Chondrocyte (in vitro differentiated cells): ENCODE measurements around the gene ZNF319. TPM values are rescaled to one million over a fixed set of nuclear protein-coding genes. Genes with fewer than 3 reads are reported as not detected.

Experiments
- DNase-seq: peaks from one replicate; pipeline ENCODE4 v3.0.0; 2021; ENCODE audit warnings: mixed read lengths, low spot score
- H3K27ac Mint-ChIP-seq: one replicate; pipeline ENCODE4 v1.8.0; 2021; ENCODE audit warnings: mild to moderate bottlenecking, moderate library complexity, mixed read lengths; ENCODE audit not compliant: unreplicated experiment
- H3K27me3 Mint-ChIP-seq: 2 replicates; pipeline ENCODE4 v1.8.0; 2021; ENCODE audit warnings: low read depth, mixed read lengths
- H3K36me3 Mint-ChIP-seq: 2 replicates; pipeline ENCODE4 v1.8.0; 2021; ENCODE audit warnings: low read depth, mixed read lengths
- H3K4me1 Mint-ChIP-seq: 2 replicates; pipeline ENCODE4 v1.8.0; 2021; ENCODE audit warnings: low read depth, mild to moderate bottlenecking, mixed read lengths
- H3K4me3 Mint-ChIP-seq: one replicate; pipeline ENCODE4 v1.8.0; 2021; ENCODE audit warnings: mild to moderate bottlenecking, moderate library complexity, mixed read lengths; ENCODE audit not compliant: unreplicated experiment
- H3K9me3 Mint-ChIP-seq: 2 replicates; pipeline ENCODE4 v1.8.0; 2021; ENCODE audit warnings: low read depth, mixed read lengths
- CTCF ChIP-seq: fragments of 200-600 bp; sonication (generic); IDR thresholded peaks from 2 replicates; pipeline ENCODE4 v1.5.0; 2021; ENCODE audit warnings: antibody characterized with exemption, mild to moderate bottlenecking, moderate library complexity
- total RNA-seq: library from RNA; stranded (reverse); gene quantifications from 3 replicates; pipeline ENCODE4 v1.2.1, GENCODE V29; 2021

Gene ZNF319
- total RNA-seq, 1 donor from 2014 or later, result 12.0 TPM

GRCh38 chr16:57987441-57988177, 12.9 kb downstream of the ZNF319 start:
- peaks cover 16% of the 10 kb centered on the region for H3K4me1 Mint-ChIP-seq
- H3K27me3 Mint-ChIP-seq, result peaks cover 2% of the 10 kb centered on the region
- TF ChIP-seq CTCF, result no peak
- no peaks in the 10 kb centered on the region for H3K36me3 Mint-ChIP-seq
- no peaks in the 10 kb centered on the region for H3K9me3 Mint-ChIP-seq
- H3K27ac Mint-ChIP-seq, result no peak overlapping the region
- DNase-seq, result peak; percentile 49
- H3K4me3 Mint-ChIP-seq, result no peak overlapping the region

GRCh38 chr16:57986196-57986595, 14.3 kb downstream of the ZNF319 start:
- H3K27me3 Mint-ChIP-seq, result peaks cover 3% of the 10 kb centered on the region
- DNase-seq, result peak; percentile 5

GRCh38 chr16:57985204-57986181, 15.0 kb downstream of the ZNF319 start:
- no peak for TF ChIP-seq CTCF
- Mint-ChIP-seq H3K4me1 (peaks cover 16% of the 10 kb centered on the region), H3K27me3 (peaks cover 3% of the 10 kb centered on the region), H3K27ac (no peak overlapping the region), H3K4me3 (peak overlapping the region; percentile 84), H3K36me3 (no peaks in the 10 kb centered on the region), H3K9me3 (no peaks in the 10 kb centered on the region)
- peak; percentile 75 for DNase-seq

More at GRCh38 chr16:57986196-57986595, 14.3 kb downstream of the ZNF319 start:
- Mint-ChIP-seq H3K27ac (no peak overlapping the region), H3K9me3 (no peaks in the 10 kb centered on the region), H3K4me1 (peaks cover 16% of the 10 kb centered on the region), H3K36me3 (no peaks in the 10 kb centered on the region), H3K4me3 (no peak overlapping the region)
- no peak for TF ChIP-seq CTCF

- Mint-ChIP-seq H3K4me1 (peaks cover 16% of the 10 kb centered on the region), H3K4me3 (peak overlapping the region; percentile 84), H3K27ac (no peak overlapping the region), H3K9me3 (no peaks in the 10 kb centered on the region), H3K36me3 (no peaks in the 10 kb centered on the region), H3K27me3 (peaks cover 3% of the 10 kb centered on the region)
- peak; percentile 92 for DNase-seq
- no peak for TF ChIP-seq CTCF
These were observed 15.8 kb downstream of the ZNF319 start for GRCh38 chr16:57984443-57985203.
